ENCODE measurements around the gene PRKN. TPM values are rescaled to one million over a fixed set of nuclear protein-coding genes. Genes with fewer than 3 reads are reported as not detected.
"Not testable (repeated sequence)": the region's sequence is repeated elsewhere in the genome, so short reads cannot be mapped to it uniquely, and the experiment has no call there.

PRKN gene
- total RNA-seq, 1 donor from 2014 or later = 0.91 TPM

DNA sequence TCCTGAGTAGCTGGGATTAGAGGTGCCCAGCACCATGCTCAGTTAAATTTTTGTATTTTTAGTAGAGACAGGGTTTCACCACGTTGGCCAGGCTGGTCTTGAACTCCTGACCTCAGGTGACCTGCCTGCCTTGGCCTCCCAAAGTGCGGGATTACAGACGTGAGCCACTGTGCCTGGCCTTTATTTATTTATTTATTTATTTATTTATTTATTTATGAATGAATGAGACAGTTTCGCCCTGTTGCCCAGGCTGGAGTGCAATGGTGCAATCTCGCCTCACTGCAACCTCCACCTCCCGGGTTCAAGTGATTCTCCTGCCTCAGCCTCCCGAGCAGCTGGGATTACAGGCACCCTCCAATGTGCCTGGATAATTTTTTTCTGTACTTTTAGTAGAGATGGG, 48.7 kb downstream of the PRKN start:
- intact Hi-C loops (cut with micrococcal nuclease) = not testable (repeated sequence)

DNA sequence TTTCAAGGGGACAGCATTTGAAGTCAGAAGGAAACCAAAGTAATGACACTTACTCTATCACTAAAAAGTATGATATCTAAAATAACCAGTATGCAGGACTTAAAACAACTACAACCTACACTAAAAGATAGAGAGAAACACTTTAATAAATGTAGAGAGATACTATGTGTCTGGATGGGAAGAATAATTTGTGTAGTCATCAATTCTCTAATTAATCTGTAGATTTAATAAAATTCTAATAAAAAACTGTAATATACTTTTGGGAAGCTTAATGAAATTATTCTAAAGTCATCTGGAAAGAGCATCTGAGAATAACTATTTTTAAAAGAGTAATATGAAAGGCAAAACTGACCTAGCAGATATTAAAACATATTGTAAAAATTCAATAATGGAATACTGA, 52.1 kb downstream of the PRKN start:
- intact Hi-C loops (cut with micrococcal nuclease) = no loop called here

DNA sequence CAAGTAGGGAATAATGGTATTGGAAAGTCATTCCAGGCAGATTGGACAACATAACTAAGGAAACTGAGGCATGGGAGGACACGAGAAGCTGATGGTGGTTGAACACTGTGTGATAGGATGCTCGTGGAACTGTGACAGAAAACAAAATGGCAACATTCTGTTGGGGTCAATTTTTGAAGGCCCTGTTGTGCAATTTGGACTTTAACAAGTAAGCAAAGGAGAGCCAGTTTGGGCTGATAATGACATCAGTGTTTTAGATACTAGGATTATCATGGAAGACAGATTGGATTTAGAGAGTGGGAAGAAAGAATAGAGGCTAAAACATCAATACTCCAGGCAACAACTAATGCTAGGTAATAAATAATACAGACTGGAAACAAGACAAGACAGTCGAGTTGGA, 53.1 kb downstream of the PRKN start:
- intact Hi-C loops (cut with micrococcal nuclease) = no loop called here

DNA sequence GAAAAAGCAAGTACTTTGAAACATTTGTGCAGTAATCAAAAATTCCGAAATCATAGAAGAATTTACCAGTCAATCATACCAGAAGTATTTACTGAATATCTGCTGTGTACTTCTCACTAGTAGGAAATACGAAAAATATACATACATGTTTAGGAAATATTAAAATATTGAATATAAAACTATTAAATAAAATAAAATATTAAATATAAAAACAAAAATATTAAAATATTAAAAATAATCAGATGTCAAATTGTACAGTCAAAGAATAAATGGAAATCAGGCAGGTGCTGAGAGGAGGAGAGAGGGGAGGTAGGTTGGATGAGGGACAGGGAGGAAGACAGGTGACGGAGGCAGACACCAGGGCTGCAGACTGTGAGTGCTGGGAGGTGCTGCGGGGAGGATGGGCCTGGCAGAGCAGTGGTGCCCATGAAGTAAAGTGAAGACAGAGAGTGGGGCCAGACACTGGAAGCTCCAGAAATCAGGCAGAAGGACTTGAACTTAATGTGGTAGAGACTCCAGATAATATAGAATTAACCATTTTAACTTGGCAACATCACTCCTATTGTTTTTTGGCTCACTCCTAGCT, 55.9 kb downstream of the PRKN start:
- intact Hi-C loops (cut with micrococcal nuclease) = no loop called here

DNA sequence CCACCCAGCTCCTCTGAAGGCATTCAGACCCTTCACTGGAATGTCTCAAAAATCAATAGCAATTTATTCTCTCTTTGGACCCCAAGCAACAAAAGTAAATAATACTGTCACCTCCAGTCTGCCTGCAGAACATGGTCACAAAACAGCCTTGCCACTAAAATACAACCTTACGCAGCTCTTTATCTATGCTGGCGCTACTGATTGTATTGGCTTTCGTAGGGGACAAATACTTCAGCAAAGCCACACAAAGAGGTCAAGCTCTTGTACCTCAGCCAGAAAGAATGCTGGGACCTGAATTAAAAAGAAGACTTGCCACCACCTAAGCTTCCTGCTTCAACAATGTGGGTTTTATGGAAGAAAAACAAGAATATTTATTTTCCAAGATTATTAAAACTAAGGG, 57.2 kb downstream of the PRKN start:
- intact Hi-C loops (cut with micrococcal nuclease) = no loop called here

DNA sequence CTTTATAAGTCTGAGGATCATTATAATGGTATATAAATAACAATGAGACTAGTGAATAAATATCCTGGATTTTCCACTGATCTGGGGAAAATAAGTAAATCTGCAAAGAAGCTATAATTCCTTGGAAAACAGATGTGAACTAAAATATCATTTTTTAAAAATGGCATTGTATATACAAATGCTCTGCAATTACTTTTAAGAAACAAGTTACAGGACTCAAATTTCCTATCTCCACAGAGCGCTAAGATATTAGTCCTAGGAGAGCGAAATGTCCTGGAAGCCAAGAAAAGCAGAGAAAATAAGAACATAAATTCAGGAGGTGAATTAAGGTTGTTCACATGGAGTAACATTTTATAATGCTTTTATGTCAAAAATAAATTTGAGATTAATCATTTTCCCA, 61.3 kb downstream of the PRKN start:
- intact Hi-C loops (cut with micrococcal nuclease) = no loop called here

DNA sequence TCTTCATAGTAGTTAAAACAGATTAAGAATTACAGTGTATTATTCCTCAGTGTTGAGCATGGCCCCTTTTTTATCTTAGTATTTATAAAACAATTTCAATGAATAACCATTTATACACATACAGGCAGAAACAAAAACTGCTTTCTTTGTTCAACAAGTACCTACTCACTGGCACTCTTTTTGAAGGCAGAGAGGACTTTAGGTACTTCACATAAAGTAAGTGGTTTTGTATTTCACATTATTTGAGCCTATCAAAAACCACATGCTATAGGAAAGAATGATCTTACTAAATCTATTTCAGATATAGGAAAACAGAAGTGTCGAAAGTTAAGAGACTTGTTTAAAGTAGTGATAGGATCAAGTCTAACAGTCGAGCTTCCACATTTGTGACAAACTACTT, 73.8 kb downstream of the PRKN start:
- intact Hi-C loops (cut with micrococcal nuclease) = no loop called here

DNA sequence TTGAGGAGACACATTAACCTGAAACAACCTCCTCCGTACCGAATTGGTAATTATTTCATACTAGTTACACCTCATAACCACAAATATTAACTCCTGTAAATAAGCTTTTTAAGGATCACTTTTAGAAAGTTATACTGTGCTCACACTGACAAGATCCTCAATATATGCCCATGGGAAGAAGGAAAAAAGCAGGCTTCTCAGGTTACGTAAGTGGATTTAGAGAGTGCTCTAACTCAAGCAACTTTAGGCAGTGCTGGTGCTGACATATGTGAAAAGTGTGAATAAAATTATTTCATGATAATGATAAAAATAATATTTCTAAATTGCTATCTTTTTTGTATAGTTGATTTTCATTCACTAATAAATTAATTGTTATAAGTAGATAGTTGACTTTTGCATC, 76.1 kb downstream of the PRKN start:
- intact Hi-C loops (cut with micrococcal nuclease) = no loop called here

DNA sequence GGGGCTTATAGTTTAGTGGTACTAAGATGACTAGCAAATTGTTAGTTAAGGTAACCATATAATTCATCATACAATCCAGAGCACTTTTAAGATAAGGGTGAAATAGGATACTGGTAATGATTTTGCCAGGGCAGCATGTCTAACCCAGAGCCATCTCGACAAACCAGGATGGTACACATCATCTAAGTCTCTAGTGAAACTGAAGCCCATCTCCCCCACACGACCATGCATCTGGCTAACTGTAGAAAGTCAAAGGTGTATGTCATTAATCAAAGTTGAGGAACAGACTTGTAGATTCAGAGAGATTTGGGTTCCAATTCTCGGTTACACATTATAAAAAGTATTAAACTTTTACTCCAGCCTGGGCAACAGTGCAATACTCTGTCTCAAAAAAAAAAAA, 78.3 kb downstream of the PRKN start:
- intact Hi-C loops (cut with micrococcal nuclease) = no loop called here

DNA sequence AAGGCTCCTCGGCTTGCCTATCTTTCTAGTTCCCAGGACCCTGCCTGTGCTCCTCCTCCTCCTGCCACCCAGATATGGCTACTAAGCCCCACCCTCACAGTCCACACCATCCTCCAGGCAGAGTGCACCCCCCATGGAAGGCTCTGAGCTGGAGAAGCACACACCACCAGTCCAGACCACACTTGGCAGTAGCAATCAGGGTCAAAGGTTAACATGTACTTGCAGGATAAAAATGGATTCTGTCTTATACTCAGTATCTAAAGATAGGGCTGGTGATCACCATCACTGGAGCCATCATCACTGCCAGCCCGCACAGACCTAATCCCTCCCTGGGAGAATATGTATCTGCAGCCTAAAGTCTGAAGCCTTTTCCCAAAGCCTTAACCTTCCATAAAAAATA, 83.4 kb downstream of the PRKN start:
- intact Hi-C loops (cut with micrococcal nuclease) = no loop called here

DNA sequence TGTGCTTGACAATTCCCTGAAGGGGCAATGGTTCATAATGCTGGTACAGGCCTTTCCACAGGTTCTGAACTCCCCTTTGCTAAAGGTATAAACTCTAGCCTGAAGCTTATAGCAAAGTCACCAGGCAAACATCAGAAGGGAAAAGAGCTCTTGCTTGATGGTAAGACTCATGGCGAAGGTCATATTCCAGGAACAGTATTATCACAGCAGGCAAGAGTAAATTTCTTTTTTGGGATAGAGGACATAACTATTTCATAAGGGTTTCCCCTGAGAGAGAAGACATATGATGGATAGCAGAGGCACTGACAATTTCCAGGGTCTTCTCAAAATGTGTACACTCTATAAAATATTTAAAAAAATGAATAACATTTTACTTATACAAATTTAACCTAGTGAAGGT, 86.8 kb downstream of the PRKN start:
- intact Hi-C loops (cut with micrococcal nuclease) = no loop called here

DNA sequence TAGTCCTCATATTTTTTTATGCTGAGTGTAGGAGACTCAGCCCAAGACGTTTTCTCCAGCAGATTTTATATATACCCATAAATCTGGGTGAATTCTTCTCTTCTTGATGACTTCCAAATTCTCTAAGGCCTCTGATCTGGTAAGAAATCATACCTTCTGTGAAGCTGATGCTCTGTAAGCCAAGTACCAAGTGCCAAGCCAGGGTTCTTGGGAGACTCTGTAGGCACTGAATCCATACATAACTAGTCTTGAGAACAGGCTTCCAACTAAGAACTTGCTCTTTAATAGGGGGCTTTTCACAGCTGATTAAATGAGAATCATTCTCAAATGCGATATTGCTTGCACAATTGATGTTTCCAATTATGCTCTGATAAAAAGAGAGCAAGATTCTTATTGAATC, 87.6 kb downstream of the PRKN start:
- intact Hi-C loops (cut with micrococcal nuclease) = no loop called here

DNA sequence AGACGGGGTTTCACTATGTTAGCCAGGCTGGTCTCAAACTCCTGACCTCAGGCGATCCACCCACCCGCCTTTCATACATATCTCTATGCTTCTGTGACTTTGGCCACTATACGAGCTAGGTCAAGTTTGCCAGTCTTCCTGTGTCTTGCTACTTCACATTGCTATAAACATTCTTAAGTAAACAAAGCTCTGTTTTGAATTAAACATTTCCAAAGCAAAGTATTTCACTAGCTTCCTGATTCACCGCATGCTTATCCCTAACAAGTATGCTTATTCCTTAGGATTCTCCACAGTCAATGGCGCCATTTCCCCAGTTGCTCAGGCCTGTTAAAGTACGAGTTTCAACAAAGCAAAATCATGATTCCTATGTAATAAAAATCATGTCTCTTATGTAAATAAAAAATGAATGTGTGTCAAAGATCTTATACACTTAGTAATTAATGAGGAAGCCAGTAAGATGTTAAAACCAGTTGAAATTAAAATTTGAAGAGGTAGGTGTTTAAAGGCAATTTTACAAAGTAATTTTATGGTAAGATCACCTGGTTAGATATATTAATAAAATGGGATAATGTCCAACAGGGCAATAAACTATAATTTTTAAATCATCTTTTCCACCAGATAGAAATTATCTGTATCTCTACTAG, 88.5 kb downstream of the PRKN start:
- intact Hi-C loops (cut with micrococcal nuclease) = no loop called here

DNA sequence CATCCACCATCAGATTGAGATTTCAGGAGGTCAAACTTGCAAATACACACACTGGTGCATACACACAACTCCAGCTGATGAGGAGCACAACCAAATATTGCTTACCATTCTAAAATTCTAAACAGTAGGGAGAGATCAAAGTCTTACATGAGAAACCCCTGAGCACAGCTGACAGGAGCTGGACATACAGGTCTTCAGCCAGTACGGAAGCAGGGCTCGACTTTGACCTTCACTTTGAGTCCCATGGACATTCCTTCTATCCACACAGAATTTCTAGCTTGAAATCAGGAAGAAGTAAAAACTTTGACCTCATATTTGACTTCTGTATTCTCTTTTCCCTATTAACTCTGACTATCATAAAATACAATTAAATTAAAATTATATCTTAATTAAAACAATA, 90.2 kb downstream of the PRKN start:
- intact Hi-C loops (cut with micrococcal nuclease) = no loop called here

DNA sequence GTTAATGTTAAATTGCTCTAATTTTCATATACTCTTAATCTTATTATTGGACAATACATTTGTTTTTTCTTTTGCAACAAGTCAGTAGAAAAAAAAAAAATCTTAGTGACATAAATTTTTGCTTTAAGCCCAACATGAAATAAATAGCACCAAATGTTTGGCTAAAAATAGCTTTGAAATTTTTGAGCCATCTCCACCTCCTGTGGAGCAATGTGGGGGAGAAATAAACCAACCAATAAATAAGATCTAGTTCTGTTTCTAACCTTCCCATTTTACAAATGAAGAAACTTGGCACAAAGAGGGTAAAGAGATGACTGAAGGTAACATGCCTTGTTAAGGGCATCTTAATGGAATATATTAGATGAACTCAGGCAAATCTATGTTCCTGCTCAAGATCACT, 91.4 kb downstream of the PRKN start:
- intact Hi-C loops (cut with micrococcal nuclease) = no loop called here

DNA sequence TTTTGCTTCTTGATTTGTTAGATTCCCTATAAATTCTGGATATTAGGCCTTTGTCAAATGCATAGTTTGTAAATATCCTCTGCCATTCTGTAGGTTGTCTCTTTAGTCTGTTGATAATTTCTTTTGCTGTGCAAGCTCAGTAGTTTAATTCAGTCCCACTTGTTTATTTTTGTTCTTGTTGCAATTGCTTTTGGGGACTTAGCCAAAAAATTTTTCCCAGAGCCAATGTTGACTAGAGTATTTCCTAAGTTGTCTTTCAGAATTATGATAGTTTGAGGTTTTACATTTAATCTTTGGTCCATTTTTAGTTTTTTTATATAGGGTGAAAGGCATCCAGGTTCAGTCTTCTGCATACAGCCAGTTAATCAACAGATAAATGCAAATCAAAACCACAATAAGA, 96.0 kb downstream of the PRKN start:
- intact Hi-C loops (cut with micrococcal nuclease) = no loop called here

DNA sequence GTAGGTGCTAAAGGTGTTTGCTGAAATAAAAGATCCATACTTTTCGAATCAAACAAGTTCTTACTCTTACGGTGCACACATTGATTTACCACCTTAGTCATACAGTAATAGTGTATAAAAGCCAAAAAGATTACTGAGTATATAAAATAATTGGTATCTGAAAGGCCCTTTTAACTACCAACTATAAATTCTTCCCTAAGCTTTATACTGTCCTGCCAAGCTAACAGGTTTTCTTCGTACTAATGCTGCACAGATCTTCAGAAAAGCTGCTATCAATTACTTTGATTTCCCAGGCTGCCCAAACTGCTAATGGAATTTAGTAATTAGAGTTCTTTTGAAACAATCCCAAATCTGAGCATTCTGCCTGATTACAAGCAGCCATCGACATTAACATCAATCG, 97.5 kb downstream of the PRKN start:
- intact Hi-C loops (cut with micrococcal nuclease) = no loop called here

DNA sequence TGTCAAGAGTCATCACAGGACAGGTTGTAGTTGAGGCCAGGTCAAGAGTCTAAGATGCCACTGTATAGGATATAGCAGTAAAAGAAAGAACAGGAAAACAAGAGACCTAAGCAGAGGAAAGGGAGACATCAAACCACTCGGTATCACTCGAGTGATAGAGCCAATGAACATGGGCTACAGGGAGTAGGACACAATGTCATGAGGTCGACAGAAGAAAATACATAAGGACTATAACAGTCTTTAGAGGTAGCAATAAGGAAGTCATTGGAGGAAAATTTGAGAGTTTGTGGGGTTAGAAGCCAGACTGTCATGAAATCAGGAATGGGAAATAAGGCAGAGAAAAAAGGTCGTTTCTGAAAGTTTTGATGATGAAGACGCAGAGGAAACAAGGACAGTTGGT, 99.7 kb downstream of the PRKN start:
- intact Hi-C loops (cut with micrococcal nuclease) = no loop called here

DNA sequence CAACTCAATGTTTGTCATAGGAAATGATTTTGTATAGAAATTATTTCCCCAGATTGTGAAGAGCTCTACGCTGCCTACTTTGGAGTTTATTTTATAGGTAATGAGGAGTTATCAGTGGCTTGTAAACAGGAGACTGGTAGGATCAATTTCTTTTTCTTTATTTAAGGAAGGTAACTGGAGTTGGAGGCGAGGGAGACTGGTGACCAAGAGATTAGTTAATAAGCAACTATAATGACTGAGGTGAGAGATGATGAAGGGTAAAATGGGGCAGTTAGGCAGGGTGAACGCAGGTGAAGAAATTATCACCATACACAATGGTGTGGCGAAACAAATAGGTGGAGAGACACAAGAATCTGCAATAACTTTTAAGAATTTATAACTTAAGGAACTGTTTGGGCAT, 100.2 kb downstream of the PRKN start:
- intact Hi-C loops (cut with micrococcal nuclease) = no loop called here

DNA sequence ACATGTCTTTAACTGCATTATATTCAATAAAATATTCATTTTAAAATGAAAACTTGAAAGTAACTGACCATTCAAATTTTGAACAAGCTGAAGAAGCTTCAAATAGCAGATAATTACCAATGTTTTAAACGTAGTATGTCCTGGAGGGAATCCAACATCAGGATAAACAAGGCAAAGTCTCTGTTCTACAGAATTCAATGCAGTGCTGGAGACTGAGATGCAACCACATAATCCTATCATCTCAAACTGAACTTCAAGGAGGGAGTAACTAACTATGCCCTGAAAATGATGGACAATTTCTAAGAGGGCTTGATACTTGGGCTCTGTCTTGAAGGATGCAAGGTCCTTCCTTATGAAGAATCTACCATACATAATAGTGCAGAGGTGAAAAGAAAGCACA, 100.7 kb downstream of the PRKN start:
- intact Hi-C loops (cut with micrococcal nuclease) = no loop called here

DNA sequence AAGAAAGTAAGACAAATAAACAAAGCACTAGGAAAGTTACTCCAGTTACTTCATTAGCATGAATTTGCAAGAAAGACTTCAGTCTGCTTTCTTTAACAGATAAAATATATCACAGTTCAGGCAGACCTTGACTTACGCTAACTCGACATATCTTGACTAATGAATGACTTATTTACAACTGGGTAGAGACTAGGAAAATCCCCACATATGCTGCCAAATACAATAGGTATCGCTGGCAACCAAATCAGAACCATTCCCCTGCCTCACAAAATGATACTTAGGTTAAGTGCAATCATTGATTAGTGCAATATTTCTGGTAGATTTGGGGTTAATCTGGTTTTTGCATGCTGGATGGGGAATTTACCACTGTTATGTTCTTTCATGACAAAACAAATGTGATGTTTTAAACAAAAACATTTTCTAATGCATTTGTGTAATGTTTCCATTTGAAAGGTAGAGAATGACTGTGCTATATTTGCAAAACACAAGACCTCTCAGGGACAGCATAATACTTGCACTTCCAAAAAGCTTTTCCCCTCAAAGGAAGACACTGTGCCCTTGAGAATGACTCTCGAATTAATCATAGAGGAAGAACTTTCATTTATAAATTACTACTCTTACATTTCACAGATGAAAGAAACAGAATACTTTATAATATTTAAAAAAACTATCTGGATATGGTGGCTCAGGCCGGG, 101.6 kb downstream of the PRKN start:
- intact Hi-C loops (cut with micrococcal nuclease) = no loop called here

DNA sequence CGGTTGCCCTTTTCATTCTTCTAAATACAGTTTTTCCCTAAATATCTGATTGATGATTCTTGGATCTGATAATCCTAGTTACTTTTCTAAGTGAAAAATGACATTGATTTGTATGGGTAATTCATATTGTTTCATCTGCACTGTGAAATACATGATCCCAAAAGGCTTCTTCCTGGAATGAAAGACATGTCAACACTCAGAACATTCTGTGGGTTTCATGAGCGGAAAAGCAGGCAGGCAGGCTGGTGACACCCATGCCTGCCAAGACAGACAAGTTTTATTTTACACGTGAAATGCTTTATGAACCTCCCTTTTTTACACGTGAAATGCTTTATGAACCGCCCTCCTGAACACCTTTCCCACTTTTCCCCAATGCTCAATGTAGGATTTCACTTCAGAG, 105.0 kb downstream of the PRKN start:
- intact Hi-C loops (cut with micrococcal nuclease) = no loop called here

DNA sequence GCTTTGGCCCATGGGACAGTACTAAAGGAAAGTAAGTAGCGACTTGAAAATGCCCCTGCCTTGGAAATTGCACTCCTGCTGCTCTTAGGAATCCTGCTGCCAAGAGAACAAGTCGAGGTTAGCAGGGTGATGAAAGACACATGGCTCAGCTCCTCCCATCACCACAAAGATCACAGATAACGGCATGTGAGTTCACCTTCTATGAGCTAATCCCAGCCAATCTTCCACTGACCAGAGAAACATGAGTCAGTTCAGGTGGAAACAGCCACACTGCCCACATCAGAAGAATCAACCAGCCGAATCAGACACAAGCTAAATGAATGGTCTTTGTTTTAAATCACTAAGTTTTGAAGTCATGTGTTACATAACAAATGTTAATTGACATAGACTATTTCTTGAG, 106.3 kb downstream of the PRKN start:
- intact Hi-C loops (cut with micrococcal nuclease) = no loop called here
